ENCODE results near the gene PDGFD. TPM values are rescaled to one million over a fixed set of nuclear protein-coding genes. Genes with fewer than 3 reads are reported as not detected.

Gene PDGFD
- total and polyA plus RNA-seq, 8 donors, result 2.1 to 7.7 (median 5.2) TPM

GRCh38 chr11:104199053-104199452 lies 35.1 kb upstream of the PDGFD start:
- DNase-seq, result no peak

GRCh38 chr11:104198576-104198975 lies 34.6 kb upstream of the PDGFD start:
- TF ChIP-seq, protein P1, sequence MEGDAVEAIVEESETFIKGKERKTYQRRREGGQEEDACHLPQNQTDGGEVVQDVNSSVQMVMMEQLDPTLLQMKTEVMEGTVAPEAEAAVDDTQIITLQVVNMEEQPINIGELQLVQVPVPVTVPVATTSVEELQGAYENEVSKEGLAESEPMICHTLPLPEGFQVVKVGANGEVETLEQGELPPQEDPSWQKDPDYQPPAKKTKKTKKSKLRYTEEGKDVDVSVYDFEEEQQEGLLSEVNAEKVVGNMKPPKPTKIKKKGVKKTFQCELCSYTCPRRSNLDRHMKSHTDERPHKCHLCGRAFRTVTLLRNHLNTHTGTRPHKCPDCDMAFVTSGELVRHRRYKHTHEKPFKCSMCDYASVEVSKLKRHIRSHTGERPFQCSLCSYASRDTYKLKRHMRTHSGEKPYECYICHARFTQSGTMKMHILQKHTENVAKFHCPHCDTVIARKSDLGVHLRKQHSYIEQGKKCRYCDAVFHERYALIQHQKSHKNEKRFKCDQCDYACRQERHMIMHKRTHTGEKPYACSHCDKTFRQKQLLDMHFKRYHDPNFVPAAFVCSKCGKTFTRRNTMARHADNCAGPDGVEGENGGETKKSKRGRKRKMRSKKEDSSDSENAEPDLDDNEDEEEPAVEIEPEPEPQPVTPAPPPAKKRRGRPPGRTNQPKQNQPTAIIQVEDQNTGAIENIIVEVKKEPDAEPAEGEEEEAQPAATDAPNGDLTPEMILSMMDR (IDR thresholded peaks at IDR 0.05), result no peak
- Histone ChIP-seq H3K4me1 (no peaks in the 10 kb centered on the region), H3K27me3 (no peaks in the 10 kb centered on the region), H3K4me3 (no peak overlapping the region), H3K9me3 (no peaks in the 10 kb centered on the region), H3K36me3 (no peaks in the 10 kb centered on the region), H3K27ac (no peak overlapping the region)
- no peak for DNase-seq
- intact Hi-C loops (cut with DNase I), result no loop called here
- no peak for ATAC-seq

More at GRCh38 chr11:104199053-104199452, 35.1 kb upstream of the PDGFD start:
- H3K27me3 ChIP-seq, result no peaks in the 10 kb centered on the region
- intact Hi-C loops (cut with DNase I), result no loop called here
- TF ChIP-seq, protein P1 (IDR thresholded peaks at IDR 0.05), result no peak
- H3K9me3 ChIP-seq, result no peaks in the 10 kb centered on the region
- ATAC-seq, result no peak
- H3K4me3 ChIP-seq, result no peak overlapping the region
- H3K27ac ChIP-seq, result no peak overlapping the region
- no peaks in the 10 kb centered on the region for H3K36me3 ChIP-seq
- H3K4me1 ChIP-seq, result no peaks in the 10 kb centered on the region

DNA sequence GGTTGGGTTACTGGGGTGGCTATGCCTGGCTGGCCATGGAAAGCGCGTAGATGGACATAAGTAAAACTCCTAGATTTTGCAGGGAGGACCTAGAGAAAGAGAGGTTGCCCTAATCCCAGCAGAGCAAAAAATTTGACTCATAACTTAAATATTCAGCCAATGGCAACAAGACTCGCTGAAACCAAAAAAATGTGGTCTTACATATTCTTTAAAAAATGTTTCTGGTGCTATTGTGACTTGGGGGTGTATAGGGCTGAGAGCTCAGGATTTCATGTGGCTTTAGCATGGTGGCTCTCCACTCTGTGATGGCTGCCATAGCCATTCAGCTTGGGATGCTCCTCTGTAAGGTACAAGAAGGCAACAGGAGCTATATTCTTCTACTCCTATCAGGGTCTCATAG lies 27.2 kb upstream of the PDGFD start:
- Histone ChIP-seq H3K36me3 (no peaks in the 10 kb centered on the region), H3K4me3 (no peak overlapping the region), H3K4me1 (no peaks in the 10 kb centered on the region), H3K27me3 (no peaks in the 10 kb centered on the region), H3K27ac (no peak overlapping the region), H3K9me3 (no peaks in the 10 kb centered on the region)
- TF ChIP-seq, protein P1 (IDR thresholded peaks at IDR 0.05), result no peak
- DNase-seq, result no peak
- intact Hi-C loops (cut with DNase I), result no loop called here
- ATAC-seq, result no peak

DNA sequence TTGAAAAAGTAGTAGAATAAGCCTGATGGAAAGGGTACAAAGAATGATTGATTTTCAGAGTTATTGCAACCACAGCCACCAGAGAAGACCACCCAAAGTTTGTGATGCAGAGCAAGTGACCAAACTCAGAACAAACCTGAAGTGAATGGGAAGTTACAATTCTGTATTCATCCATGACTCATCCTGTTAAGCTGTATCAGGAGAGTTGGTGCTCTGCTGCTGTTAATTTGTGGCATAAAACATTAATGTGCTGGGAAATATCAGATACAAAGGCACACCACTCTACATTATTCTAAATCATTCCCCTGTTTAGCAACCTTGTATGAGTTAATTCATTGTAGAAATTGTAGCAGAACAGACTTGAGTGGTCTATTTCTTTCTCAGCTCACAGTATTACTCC lies 19.6 kb upstream of the PDGFD start:
- TF ChIP-seq, protein P1 (IDR thresholded peaks at IDR 0.05), result no peak
- H3K9me3 ChIP-seq, result no peaks in the 10 kb centered on the region
- intact Hi-C loops (cut with DNase I), result no loop called here
- no peak for DNase-seq
- H3K27ac ChIP-seq, result no peak overlapping the region
- H3K4me1 ChIP-seq, result no peaks in the 10 kb centered on the region
- H3K36me3 ChIP-seq, result no peaks in the 10 kb centered on the region
- H3K4me3 ChIP-seq, result no peak overlapping the region
- no peak for ATAC-seq
- H3K27me3 ChIP-seq, result no peaks in the 10 kb centered on the region

DNA sequence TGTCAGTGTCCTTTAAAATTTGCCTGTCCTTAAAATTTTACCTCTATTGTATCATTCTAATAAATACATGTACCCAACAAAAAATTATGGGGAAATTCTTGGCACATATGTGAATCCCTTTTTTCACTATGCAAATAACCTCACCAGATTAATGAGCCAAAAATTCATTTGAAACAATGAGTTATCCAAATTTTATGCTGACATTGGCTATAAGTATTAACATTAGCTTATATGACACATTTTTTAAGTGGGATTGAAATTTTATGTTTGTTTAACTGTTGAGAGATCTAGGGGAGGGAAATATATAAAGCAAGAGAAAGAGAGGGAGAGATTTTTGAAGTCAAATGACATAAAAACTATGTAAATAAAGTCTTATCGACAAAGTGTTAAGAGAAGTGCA lies 11.8 kb upstream of the PDGFD start:
- DNase-seq (no peak), ATAC-seq (no peak)
- H3K9me3 ChIP-seq, result no peaks in the 10 kb centered on the region
- H3K4me3 ChIP-seq, result no peak overlapping the region
- intact Hi-C loops (cut with DNase I), result no loop called here
- TF ChIP-seq, protein P1 (IDR thresholded peaks at IDR 0.05), result no peak
- H3K27ac ChIP-seq, result no peak overlapping the region
- H3K36me3 ChIP-seq, result no peaks in the 10 kb centered on the region
- no peaks in the 10 kb centered on the region for H3K4me1 ChIP-seq
- no peaks in the 10 kb centered on the region for H3K27me3 ChIP-seq
